Measurements from ENCODE around the gene KCND2.
A peak's percentile ranks its signal among the peaks of the same experiment; 100 is the strongest.
"Not testable (repeated sequence)": the region's sequence is repeated elsewhere in the genome, so short reads cannot be mapped to it uniquely, and the experiment has no call there.

The KCND2 gene

DNA sequence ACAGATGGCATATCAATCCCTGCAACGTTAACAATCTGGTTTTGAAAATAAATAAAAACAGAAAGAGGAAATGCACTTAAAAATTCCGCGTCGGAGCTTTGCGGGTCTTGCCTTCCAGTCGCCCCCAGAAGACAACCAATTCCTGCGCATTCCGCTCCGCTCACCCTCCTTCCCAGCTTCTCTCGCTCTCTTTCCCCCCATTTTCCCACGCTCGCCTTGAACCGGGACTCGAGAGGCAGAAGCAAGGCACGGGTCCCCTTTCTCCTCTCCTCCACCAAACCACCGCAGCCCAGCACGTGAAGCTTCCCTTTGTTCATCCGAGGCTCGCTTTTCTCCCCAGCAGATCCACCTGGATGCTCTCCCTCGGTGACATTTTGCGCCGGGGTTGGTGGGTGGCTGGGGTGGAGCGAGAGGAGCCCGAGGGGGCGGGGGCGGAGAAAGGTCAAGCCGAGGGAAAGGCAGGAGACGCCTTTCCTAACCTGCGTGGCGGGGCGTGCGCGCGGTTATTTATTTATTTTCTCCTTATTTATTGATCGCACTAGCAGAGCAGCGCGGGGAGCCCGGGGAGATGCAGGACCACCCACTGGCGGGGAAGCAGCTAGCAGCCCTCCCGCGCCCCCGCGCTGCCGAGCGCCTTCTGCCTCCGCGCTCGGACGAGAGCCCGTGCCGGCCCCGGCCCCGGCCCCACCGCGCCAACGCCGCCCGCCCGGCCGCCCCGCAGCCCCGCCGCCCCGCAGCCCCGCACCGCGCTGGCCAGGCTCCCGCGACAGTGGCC, at the start of gene KCND2:
TSS of gene KCND2 (plus strand) at position 475 of the 775 bp plus-strand sequence.
- Histone ChIP-seq H3K9ac (ENCODE audit: low read depth, low read length) (peak within 1 kb of the TSS; percentile 66), H3K9me3 (ENCODE audit: control insufficient read depth, insufficient read depth, low read length) (no peaks in the 10 kb centered on the region), H3K4me3 (ENCODE audit: low read depth, low read length) (peak within 1 kb of the TSS; percentile 90), H3K4me1 (ENCODE audit: control insufficient read depth, insufficient read depth, low read length) (peaks cover 1% of the 10 kb centered on the region), H3K27me3 (ENCODE audit: control insufficient read depth, insufficient read depth, low read length) (peaks cover 18% of the 10 kb centered on the region), H3K36me3 (ENCODE audit: control insufficient read depth, insufficient read depth, low read length) (no peaks in the 10 kb centered on the region)

DNA sequence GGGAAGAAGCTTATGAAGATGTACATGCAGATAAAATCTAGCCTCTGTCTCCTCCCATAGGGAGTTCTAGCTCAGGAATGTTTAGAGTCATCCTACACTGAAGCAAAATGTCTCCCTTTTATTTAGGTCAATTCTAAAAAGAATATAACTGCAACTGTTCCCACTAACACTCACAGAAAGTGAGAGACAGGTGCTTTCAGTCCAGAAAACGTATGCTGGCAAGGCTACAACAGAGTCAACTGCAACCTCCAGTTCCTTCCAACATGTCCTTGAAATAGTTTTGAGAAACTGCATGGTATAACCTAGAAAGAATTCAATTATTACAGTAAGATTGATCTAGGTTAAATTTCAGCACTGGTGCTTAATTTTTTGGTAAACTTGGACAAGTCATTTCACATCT, 46.8 kb upstream of the KCND2 start:
- H3K4me1 ChIP-seq (ENCODE audit: control insufficient read depth, insufficient read depth, low read length): no peaks in the 10 kb centered on the region
- no peak overlapping the region for H3K9ac ChIP-seq (ENCODE audit: low read depth, low read length)
- H3K9me3 ChIP-seq (ENCODE audit: control insufficient read depth, insufficient read depth, low read length): no peaks in the 10 kb centered on the region
- no peaks in the 10 kb centered on the region for H3K36me3 ChIP-seq (ENCODE audit: control insufficient read depth, insufficient read depth, low read length)
- no peak overlapping the region for H3K4me3 ChIP-seq (ENCODE audit: low read depth, low read length)
- no peaks in the 10 kb centered on the region for H3K27me3 ChIP-seq (ENCODE audit: control insufficient read depth, insufficient read depth, low read length)

DNA sequence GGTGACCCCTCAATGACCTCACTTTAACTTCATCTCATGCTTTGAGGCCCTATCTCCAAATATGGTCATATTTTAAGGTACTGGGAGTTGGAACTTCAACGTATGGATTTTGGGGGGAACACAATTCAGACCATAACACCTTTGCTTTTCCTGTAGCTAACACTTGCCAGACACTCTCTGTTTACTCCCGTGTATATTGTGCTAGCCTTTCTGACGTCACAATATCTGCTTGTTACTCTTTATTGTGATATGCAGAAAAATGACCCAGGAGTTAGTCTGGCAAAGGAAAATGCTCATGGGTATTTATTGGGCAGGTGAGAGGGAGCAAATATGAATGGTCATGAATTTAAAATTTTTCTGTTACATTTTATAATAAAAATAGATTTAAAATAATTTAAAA, 45.7 kb upstream of the KCND2 start:
- no peak overlapping the region for H3K4me3 ChIP-seq (ENCODE audit: low read depth, low read length)
- no peaks in the 10 kb centered on the region for H3K9me3 ChIP-seq (ENCODE audit: control insufficient read depth, insufficient read depth, low read length)
- H3K9ac ChIP-seq (ENCODE audit: low read depth, low read length): no peak overlapping the region
- H3K36me3 ChIP-seq (ENCODE audit: control insufficient read depth, insufficient read depth, low read length): no peaks in the 10 kb centered on the region
- no peaks in the 10 kb centered on the region for H3K4me1 ChIP-seq (ENCODE audit: control insufficient read depth, insufficient read depth, low read length)
- no peaks in the 10 kb centered on the region for H3K27me3 ChIP-seq (ENCODE audit: control insufficient read depth, insufficient read depth, low read length)

DNA sequence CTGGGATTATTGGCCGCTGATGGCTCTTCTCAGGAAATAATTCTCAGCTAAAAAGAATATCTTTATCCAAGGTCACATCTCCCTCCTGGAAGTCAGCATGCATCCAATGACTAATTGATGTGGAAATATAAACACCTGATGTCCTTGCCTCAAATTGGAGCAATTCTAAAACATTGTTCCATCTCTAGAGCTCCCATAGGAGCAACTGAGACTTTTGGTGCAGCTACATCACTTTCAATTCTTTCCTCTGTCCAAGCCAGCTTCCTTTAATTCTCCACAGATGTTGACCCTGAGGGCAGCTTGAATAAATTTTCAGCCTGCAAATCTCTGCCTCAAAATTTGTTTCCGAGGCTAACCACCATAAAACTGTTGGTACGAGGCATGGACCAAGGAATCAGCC, 43.9 kb upstream of the KCND2 start:
- Histone ChIP-seq H3K9ac (ENCODE audit: low read depth, low read length) (no peak overlapping the region), H3K27me3 (ENCODE audit: control insufficient read depth, insufficient read depth, low read length) (no peaks in the 10 kb centered on the region), H3K4me1 (ENCODE audit: control insufficient read depth, insufficient read depth, low read length) (no peaks in the 10 kb centered on the region), H3K9me3 (ENCODE audit: control insufficient read depth, insufficient read depth, low read length) (no peaks in the 10 kb centered on the region), H3K36me3 (ENCODE audit: control insufficient read depth, insufficient read depth, low read length) (no peaks in the 10 kb centered on the region), H3K4me3 (ENCODE audit: low read depth, low read length) (no peak overlapping the region)

DNA sequence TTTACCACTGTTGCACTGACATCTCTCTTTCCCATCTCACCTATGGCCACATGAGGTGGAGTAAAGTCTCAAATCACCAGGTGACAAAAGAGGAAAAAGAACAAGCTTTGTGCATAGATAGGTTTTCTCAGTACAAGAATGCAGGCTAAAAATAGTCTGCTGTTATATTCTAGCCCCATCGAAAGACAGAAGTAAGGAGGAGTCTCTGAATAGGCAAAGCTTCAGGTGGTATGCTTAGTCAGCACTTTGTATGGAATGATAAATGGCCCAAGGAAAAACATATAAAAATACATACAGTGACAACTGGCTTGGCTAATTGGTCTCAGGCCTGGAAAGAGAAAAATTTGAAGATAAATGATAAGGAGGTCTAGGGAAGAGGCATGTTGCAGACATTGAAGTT, 39.6 kb upstream of the KCND2 start:
- Histone ChIP-seq H3K9me3 (ENCODE audit: control insufficient read depth, insufficient read depth, low read length) (no peaks in the 10 kb centered on the region), H3K36me3 (ENCODE audit: control insufficient read depth, insufficient read depth, low read length) (no peaks in the 10 kb centered on the region), H3K9ac (ENCODE audit: low read depth, low read length) (no peak overlapping the region), H3K27me3 (ENCODE audit: control insufficient read depth, insufficient read depth, low read length) (no peaks in the 10 kb centered on the region), H3K4me1 (ENCODE audit: control insufficient read depth, insufficient read depth, low read length) (no peaks in the 10 kb centered on the region), H3K4me3 (ENCODE audit: low read depth, low read length) (no peak overlapping the region)

DNA sequence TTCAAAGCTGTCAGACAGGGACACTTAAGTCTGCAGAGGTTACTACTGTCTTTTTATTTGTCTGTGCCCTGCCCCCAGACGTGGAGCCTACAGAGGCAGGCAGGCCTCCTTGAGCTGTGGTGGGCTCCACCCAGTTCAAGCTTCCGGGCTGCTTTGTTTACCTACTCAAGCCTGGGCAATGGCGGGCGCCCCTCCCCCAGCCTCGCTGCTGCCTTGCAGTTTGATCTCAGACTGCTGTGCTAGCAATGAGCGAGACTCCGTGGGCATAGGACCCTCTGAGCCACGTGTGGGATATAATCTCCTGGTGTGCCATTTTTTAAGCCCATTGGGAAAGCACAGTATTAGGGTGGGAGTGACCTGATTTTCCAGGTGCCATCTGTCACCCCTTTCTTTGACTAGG, 32.6 kb upstream of the KCND2 start:
- H3K9ac ChIP-seq (ENCODE audit: low read depth, low read length); H3K27me3 ChIP-seq (ENCODE audit: control insufficient read depth, insufficient read depth, low read length): not testable (repeated sequence)

DNA sequence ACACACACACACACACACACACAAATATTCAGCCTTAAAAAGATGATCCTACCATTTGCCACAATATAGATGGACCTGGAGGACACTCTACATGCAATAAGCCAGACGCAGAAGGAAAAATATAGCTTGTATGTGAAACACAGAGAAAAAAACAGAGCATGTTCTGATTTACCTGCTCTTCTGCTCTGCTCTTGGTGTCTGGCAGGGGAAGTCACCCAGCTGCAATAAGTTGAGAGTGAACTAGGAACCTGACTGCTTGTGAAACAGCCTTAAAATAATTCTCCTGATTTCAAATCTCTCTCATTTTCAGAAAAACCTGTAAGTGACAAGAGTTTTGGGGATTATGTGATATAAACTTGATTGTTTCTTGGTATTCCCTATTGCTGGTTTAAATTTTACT, 31.0 kb upstream of the KCND2 start:
- Histone ChIP-seq H3K4me1 (ENCODE audit: control insufficient read depth, insufficient read depth, low read length) (no peaks in the 10 kb centered on the region), H3K9ac (ENCODE audit: low read depth, low read length) (no peak overlapping the region), H3K4me3 (ENCODE audit: low read depth, low read length) (no peak overlapping the region), H3K36me3 (ENCODE audit: control insufficient read depth, insufficient read depth, low read length) (no peaks in the 10 kb centered on the region), H3K27me3 (ENCODE audit: control insufficient read depth, insufficient read depth, low read length) (no peaks in the 10 kb centered on the region), H3K9me3 (ENCODE audit: control insufficient read depth, insufficient read depth, low read length) (no peaks in the 10 kb centered on the region)

More for the DNA sequence above, 32.6 kb upstream of the KCND2 start:
- H3K36me3 ChIP-seq (ENCODE audit: control insufficient read depth, insufficient read depth, low read length); H3K9me3 ChIP-seq (ENCODE audit: control insufficient read depth, insufficient read depth, low read length); H3K4me3 ChIP-seq (ENCODE audit: low read depth, low read length); H3K4me1 ChIP-seq (ENCODE audit: control insufficient read depth, insufficient read depth, low read length): not testable (repeated sequence)

DNA sequence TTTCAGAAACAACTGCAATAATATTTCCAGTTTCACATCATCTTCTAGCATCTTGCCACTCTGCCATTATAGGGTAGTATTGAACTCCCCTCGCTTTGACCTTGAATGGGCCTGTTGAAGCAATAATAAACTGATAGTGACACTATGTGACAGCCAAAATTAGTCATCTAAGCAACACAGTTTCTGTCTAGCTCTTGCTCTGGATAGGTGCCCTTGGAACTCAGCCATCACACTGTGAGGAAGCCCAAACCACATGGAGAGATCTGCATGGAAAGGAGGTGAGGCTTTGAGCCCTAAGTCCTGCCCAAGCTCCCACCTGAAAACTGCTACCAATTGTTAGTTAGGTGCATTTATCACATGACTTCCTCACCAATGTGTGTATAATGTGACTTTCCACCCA, 18.1 kb upstream of the KCND2 start:
- H3K27me3 ChIP-seq (ENCODE audit: control insufficient read depth, insufficient read depth, low read length): no peaks in the 10 kb centered on the region
- no peak overlapping the region for H3K9ac ChIP-seq (ENCODE audit: low read depth, low read length)
- peaks cover 12% of the 10 kb centered on the region for H3K9me3 ChIP-seq (ENCODE audit: control insufficient read depth, insufficient read depth, low read length)
- no peaks in the 10 kb centered on the region for H3K4me1 ChIP-seq (ENCODE audit: control insufficient read depth, insufficient read depth, low read length)
- no peaks in the 10 kb centered on the region for H3K36me3 ChIP-seq (ENCODE audit: control insufficient read depth, insufficient read depth, low read length)
- no peak overlapping the region for H3K4me3 ChIP-seq (ENCODE audit: low read depth, low read length)

DNA sequence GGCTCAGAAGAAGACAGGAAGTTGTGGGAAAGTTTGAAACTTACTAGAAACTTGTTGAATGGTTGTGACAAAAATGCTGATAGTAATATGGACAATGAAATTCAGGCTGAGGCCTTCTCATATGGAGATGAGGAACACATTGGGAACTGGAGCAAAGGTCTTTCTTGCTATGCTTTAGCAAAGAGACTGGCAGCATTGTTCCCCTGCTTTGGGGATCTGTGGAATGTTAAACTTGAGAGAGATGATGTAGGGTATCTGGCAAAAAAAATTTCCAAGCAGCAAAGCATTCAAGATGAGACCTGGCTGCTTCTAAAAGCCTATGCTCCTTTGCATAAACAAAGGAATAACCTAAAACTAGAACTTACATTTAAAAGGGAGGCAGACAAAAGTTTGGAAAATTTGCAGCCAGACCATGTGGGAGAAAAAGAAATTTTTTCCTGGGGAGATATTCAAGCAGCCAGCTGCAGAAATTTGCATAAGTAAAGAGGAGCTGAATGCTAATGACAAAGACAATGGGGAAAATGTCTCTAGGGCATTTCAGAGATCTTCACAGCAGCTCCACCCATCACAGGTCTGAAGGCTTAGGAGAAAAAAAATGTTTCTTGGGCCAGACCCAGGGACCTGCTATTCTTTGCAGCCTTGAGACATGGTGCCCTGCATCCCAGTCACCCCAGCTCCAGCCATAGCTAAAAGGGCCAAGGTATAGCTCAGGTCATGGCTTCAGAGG, 16.5 kb upstream of the KCND2 start:
- Histone ChIP-seq H3K36me3 (ENCODE audit: control insufficient read depth, insufficient read depth, low read length) (no peaks in the 10 kb centered on the region), H3K27me3 (ENCODE audit: control insufficient read depth, insufficient read depth, low read length) (no peaks in the 10 kb centered on the region), H3K4me1 (ENCODE audit: control insufficient read depth, insufficient read depth, low read length) (no peaks in the 10 kb centered on the region), H3K9me3 (ENCODE audit: control insufficient read depth, insufficient read depth, low read length) (peaks cover 12% of the 10 kb centered on the region), H3K9ac (ENCODE audit: low read depth, low read length) (no peak overlapping the region), H3K4me3 (ENCODE audit: low read depth, low read length) (no peak overlapping the region)

DNA sequence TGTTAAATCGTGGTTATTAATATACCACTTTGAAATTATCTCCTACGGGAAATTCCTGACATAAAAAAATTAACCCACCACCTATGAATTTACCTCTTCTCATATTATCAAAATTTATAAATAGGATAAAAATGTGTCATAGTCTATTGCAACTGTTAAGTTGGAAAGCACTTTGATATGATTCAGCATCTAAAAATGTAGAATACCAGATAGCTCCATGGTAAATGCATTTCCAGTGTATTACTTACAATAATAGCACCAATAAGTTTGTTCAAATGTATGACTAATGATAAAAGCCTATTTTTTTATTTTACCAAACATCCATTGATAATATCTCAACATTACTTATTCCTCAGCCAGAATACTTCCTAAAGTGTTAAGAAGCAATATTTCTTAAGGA, 13.6 kb upstream of the KCND2 start:
- H3K9me3 ChIP-seq (ENCODE audit: control insufficient read depth, insufficient read depth, low read length): peaks cover 12% of the 10 kb centered on the region
- no peaks in the 10 kb centered on the region for H3K27me3 ChIP-seq (ENCODE audit: control insufficient read depth, insufficient read depth, low read length)
- H3K4me1 ChIP-seq (ENCODE audit: control insufficient read depth, insufficient read depth, low read length): no peaks in the 10 kb centered on the region
- H3K36me3 ChIP-seq (ENCODE audit: control insufficient read depth, insufficient read depth, low read length): no peaks in the 10 kb centered on the region
- no peak overlapping the region for H3K4me3 ChIP-seq (ENCODE audit: low read depth, low read length)
- no peak overlapping the region for H3K9ac ChIP-seq (ENCODE audit: low read depth, low read length)

DNA sequence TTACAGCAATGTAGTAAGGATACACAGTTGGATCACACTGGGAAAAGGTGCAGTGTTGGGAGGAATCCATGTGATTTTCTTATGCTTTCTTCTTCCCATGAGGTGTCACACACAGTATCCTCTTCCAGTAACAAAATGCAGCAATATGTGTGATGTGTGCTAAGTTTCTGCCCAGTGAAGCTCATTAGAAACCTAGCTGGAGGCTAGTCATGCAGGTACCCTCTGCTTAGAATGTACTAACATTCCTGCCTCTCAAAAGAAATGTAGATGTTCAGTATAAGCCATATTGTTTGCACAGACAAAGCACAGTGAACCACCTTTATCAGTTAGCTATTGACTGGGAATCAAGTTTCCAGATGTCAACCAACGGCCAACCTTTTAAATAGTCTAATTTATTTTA, 12.9 kb upstream of the KCND2 start:
- Histone ChIP-seq H3K9me3 (ENCODE audit: control insufficient read depth, insufficient read depth, low read length) (peaks cover 7% of the 10 kb centered on the region), H3K27me3 (ENCODE audit: control insufficient read depth, insufficient read depth, low read length) (no peaks in the 10 kb centered on the region), H3K36me3 (ENCODE audit: control insufficient read depth, insufficient read depth, low read length) (no peaks in the 10 kb centered on the region), H3K4me3 (ENCODE audit: low read depth, low read length) (no peak overlapping the region), H3K9ac (ENCODE audit: low read depth, low read length) (no peak overlapping the region), H3K4me1 (ENCODE audit: control insufficient read depth, insufficient read depth, low read length) (no peaks in the 10 kb centered on the region)

DNA sequence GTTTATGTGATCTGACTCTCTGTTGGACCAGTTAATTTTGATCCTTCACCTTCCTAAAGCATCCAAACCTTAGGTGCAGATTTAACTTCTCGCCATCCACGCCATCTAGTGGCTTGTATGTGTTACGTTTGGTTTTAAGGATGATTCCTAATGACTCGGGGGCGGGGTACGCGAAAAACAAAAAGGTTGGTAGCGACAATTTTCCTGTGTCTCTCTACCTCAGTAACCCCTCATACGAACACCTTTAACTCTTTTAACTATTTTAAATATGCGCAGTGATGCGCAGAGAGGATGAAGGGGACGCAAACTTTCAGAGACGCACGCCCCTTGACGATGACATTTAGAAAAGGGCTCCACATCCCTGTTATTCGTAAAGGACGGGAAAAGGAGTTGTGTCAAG, 714 bp upstream of the KCND2 start:
- Histone ChIP-seq H3K36me3 (ENCODE audit: control insufficient read depth, insufficient read depth, low read length) (no peaks in the 10 kb centered on the region), H3K4me3 (ENCODE audit: low read depth, low read length) (peak overlapping the region; percentile 90), H3K9me3 (ENCODE audit: control insufficient read depth, insufficient read depth, low read length) (no peaks in the 10 kb centered on the region), H3K27me3 (ENCODE audit: control insufficient read depth, insufficient read depth, low read length) (peaks cover 18% of the 10 kb centered on the region), H3K4me1 (ENCODE audit: control insufficient read depth, insufficient read depth, low read length) (no peaks in the 10 kb centered on the region), H3K9ac (ENCODE audit: low read depth, low read length) (no peak overlapping the region)

All from iPS-15b (cell line).